ENCODE data around the gene SH3BP1. TPM values are rescaled to one million over a fixed set of nuclear protein-coding genes. Genes with fewer than 3 reads are reported as not detected.

The SH3BP1 gene
- polyA plus RNA-seq, 4 donors: 13.8 to 21.1 (median 19.2) TPM

GRCh38 chr22:37611207-37611606, 28.3 kb upstream of the SH3BP1 start:
- DNase-seq (ENCODE audit: low read depth in 4 of 4, low spot score in 3 of 4): no peak

GRCh38 chr22:37616201-37617083, 23.0 kb upstream of the SH3BP1 start:
- no peak for DNase-seq (ENCODE audit: low read depth in 4 of 4, low spot score in 3 of 4)

- DNase-seq (ENCODE audit: low read depth in 4 of 4, low spot score in 3 of 4): no peak
These were observed 22.0 kb upstream of the SH3BP1 start for GRCh38 chr22:37617431-37617830.

DNA sequence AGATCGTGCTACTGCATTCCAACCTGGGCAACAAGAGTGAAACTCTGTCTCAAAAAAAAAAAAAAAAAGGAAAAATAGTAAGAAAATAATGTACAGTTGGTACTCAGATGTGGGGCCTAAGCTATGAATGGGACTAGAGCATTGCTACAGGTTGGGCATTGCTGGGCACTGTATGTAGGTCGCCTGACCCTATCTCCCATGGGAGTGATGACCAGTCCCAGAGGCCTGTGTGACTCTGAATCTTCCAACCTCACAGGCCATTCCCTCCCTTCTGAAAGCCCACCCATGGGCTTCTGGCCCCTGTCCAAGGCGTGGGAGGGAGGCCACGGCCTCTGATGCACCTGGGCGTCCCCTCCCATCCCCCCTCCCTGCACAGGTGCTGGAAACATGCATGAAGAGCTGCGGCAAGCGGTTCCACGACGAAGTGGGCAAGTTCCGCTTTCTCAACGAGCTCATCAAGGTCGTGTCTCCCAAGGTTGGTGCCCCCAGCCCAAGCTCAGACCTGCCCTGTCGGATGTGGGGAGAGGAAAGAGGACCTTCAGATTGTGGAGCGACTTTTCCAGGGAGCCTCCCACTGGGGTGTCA, 21.3 kb upstream of the SH3BP1 start:
- DNase-seq (ENCODE audit: low read depth in 4 of 4, low spot score in 3 of 4): no peak

- DNase-seq (ENCODE audit: low read depth in 4 of 4, low spot score in 3 of 4): no peak
These were observed 20.8 kb upstream of the SH3BP1 start for GRCh38 chr22:37618674-37619073.

DNA sequence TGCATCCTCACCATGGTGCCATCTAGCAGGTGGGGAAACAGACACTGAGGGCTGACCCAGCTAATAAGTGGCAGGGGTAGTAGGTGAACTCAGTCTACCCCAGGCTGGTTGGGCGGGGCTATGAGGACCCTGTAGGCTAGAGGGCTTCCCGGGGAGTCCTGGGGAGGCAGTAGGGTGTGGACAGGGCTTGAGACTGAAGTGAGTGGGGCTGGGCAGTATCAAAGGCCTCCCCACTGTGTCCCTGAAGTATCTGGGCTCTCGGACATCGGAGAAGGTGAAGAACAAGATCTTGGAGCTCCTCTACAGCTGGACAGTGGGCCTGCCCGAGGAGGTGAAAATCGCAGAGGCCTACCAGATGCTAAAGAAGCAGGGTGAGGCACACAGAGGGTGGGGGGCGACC, 19.5 kb upstream of the SH3BP1 start:
- no peak for DNase-seq (ENCODE audit: low read depth in 4 of 4, low spot score in 3 of 4)

GRCh38 chr22:37621352-37621860, 18.1 kb upstream of the SH3BP1 start:
- no peak for DNase-seq (ENCODE audit: low read depth in 4 of 4, low spot score in 3 of 4)

GRCh38 chr22:37623075-37624016, 16.1 kb upstream of the SH3BP1 start:
- DNase-seq (ENCODE audit: low read depth in 4 of 4, low spot score in 3 of 4): no peak

- DNase-seq (ENCODE audit: low read depth in 4 of 4, low spot score in 3 of 4): no peak
These were observed 15.5 kb upstream of the SH3BP1 start for GRCh38 chr22:37624017-37624365.

- DNase-seq (ENCODE audit: low read depth in 4 of 4, low spot score in 3 of 4): no peak
These were observed 14.6 kb upstream of the SH3BP1 start for GRCh38 chr22:37624876-37625275.

DNA sequence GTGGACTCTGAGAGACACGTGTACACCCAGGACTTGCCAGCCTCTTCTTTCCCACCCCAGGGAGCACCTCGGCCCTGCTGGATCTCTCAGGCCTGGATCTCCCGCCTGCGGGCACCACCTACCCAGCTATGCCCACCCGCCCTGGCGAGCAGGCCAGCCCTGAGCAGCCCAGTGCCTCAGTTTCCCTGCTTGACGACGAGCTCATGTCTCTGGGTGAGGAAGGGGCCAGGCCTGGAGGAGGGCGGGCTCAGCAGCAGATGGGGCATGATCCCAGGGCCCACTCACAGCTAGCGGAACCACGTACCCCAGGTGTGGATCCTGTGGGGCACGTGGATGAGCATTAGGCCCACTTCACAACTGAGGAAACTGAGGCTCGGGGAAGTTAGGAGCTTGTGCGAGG, 13.7 kb upstream of the SH3BP1 start:
- DNase-seq (ENCODE audit: low read depth in 4 of 4, low spot score in 3 of 4): no peak

DNA sequence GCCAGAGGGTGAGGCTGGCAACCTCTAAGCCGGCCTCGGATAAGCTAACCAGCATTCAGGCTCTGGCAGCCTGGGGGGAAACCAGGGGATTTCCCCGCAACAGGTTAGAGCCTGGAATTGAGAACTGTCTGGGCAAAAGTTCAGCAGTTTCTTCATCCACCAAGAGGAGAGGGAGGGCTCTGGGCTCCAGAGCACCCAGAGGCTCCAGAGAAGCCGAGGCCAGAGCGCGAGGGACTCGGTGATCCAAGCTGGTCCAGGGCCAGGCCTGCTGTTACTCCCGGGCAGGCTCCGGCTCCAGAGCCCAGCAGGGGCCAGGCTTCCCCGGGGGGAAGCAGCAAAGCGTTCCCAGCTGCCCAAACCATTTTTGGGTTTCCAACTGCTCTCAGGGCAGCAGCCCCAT, 13.3 kb upstream of the SH3BP1 start:
- DNase-seq (ENCODE audit: low read depth in 4 of 4, low spot score in 3 of 4): no peak

GRCh38 chr22:37626556-37627075, 12.9 kb upstream of the SH3BP1 start:
- no peak for DNase-seq (ENCODE audit: low read depth in 4 of 4, low spot score in 3 of 4)

GRCh38 chr22:37627121-37627520, 12.3 kb upstream of the SH3BP1 start:
- no peak for DNase-seq (ENCODE audit: low read depth in 4 of 4, low spot score in 3 of 4)

- no peak for DNase-seq (ENCODE audit: low read depth in 4 of 4, low spot score in 3 of 4)
These were observed 11.9 kb upstream of the SH3BP1 start for GRCh38 chr22:37627545-37627944.

DNA sequence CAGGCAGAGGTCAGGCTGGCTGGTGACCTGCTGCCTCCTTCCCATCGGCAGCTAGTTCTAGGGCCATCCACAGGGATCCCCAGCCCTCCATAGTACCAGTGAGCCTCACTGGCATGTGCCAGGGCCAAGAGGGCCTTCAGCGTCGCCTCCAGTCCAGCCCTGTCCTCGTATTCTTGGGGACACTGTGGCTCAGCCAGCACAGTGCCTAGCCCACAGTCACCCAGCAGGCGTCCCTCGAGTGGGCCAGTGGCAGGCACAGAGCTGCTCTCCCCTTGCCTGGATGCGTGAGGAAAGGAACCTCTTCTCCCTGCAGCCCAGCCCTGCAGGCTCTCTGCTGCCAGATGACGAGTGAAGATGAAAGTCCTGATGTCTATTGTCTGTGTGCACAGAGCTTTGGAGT, 10.6 kb upstream of the SH3BP1 start:
- DNase-seq (ENCODE audit: low read depth in 4 of 4, low spot score in 3 of 4): no peak

GRCh38 chr22:37629928-37630327, 9.5 kb upstream of the SH3BP1 start:
- DNase-seq (ENCODE audit: low read depth in 4 of 4, low spot score in 3 of 4): no peak

GRCh38 chr22:37630839-37631435, 8.5 kb upstream of the SH3BP1 start:
- DNase-seq (ENCODE audit: low read depth in 4 of 4, low spot score in 3 of 4): no peak

- no peak for DNase-seq (ENCODE audit: low read depth in 4 of 4, low spot score in 3 of 4)
These were observed 7.9 kb upstream of the SH3BP1 start for GRCh38 chr22:37631448-37632173.

Measured in right renal pelvis (tissue), 4 donors.